Stimulated activated naive CD8-positive, alpha-beta T cell treated with anti-CD3 and anti-CD28 coated beads, Interleukin-15, amount 100 ng/mL, for 72 hours (primary cell): ENCODE data around the gene KMO.

Source experiments
- ATAC-seq: fragments of 150-1000 bp; cut with Tn5 transposase; 2 replicates; pipeline ENCODE4 v1.10.0; 2021; ENCODE audit warnings: mild to moderate bottlenecking, moderate library complexity
- DNase-seq, 2 donors: peaks; one replicate each; pipeline ENCODE4 v3.0.0; 2021 to 2022
- H3K27ac Mint-ChIP-seq, 2 donors: one replicate each; pipeline ENCODE4 v1.8.0; 2022; ENCODE audit warnings: mild to moderate bottlenecking in 2 of 2, mixed read lengths in 2 of 2, moderate library complexity in 2 of 2
- H3K27me3 Mint-ChIP-seq: one replicate; pipeline ENCODE4 v1.8.0; 2022; ENCODE audit warnings: mixed read lengths
- H3K4me1 Mint-ChIP-seq: one replicate; pipeline ENCODE4 v1.8.0; 2022; ENCODE audit warnings: mild to moderate bottlenecking, mixed read lengths
- H3K4me3 Mint-ChIP-seq, 2 donors: one replicate each; pipeline ENCODE4 v1.8.0; 2022; ENCODE audit warnings: mild to moderate bottlenecking in 2 of 2, mixed read lengths in 2 of 2, moderate library complexity in 1 of 2
- H3K9me3 Mint-ChIP-seq, 2 donors: one replicate each; pipeline ENCODE4 v1.8.0; 2022; ENCODE audit warnings: mixed read lengths in 2 of 2

The KMO gene

GRCh38 chr1:241532162-241532531 lies at the start of gene KMO:
TSS of gene KMO (plus strand) at chr1:241532378. CDS start at chr1:241532445, 67 bp downstream.
- H3K27me3 Mint-ChIP-seq = peaks cover 14% of the 10 kb centered on the region
- H3K27ac Mint-ChIP-seq = peak within 1 kb of the TSS in 1 of 2 donors; percentile 97
- no peak for DNase-seq
- H3K4me3 Mint-ChIP-seq = peak within 1 kb of the TSS; percentile 87 to 94
- peaks cover 20% of the 10 kb centered on the region for H3K4me1 Mint-ChIP-seq
- no peaks in the 10 kb centered on the region for H3K9me3 Mint-ChIP-seq
- peak; percentile 51 for ATAC-seq

- H3K9me3 Mint-ChIP-seq = no peaks in the 10 kb centered on the region
- H3K27me3 Mint-ChIP-seq = no peaks in the 10 kb centered on the region
- no peak for DNase-seq
- H3K4me1 Mint-ChIP-seq = no peaks in the 10 kb centered on the region
- H3K4me3 Mint-ChIP-seq = no peak overlapping the region
- ATAC-seq = no peak
- H3K27ac Mint-ChIP-seq = no peak overlapping the region
Observed at GRCh38 chr1:241482761-241483250, 49.4 kb upstream of the KMO start.

- no peaks in the 10 kb centered on the region for H3K27me3 Mint-ChIP-seq
- no peak overlapping the region for H3K4me3 Mint-ChIP-seq
- ATAC-seq (peak; percentile 42), DNase-seq (no peak)
- H3K27ac Mint-ChIP-seq = no peak overlapping the region
- no peaks in the 10 kb centered on the region for H3K4me1 Mint-ChIP-seq
- no peaks in the 10 kb centered on the region for H3K9me3 Mint-ChIP-seq
Observed at GRCh38 chr1:241485145-241485544, 47.0 kb upstream of the KMO start.

GRCh38 chr1:241485554-241485992 lies 46.6 kb upstream of the KMO start:
- DNase-seq (no peak), ATAC-seq (peak; percentile 49)
- Mint-ChIP-seq H3K9me3 (no peaks in the 10 kb centered on the region), H3K27me3 (no peaks in the 10 kb centered on the region), H3K4me1 (no peaks in the 10 kb centered on the region), H3K27ac (no peak overlapping the region), H3K4me3 (no peak overlapping the region)

GRCh38 chr1:241488739-241489138 lies 43.4 kb upstream of the KMO start:
- Mint-ChIP-seq H3K4me3 (no peak overlapping the region), H3K9me3 (no peaks in the 10 kb centered on the region), H3K27ac (no peak overlapping the region), H3K27me3 (no peaks in the 10 kb centered on the region), H3K4me1 (no peaks in the 10 kb centered on the region)
- ATAC-seq (no peak), DNase-seq (no peak)

- ATAC-seq (no peak), DNase-seq (no peak)
- no peaks in the 10 kb centered on the region for H3K27me3 Mint-ChIP-seq
- no peaks in the 10 kb centered on the region for H3K4me1 Mint-ChIP-seq
- no peaks in the 10 kb centered on the region for H3K9me3 Mint-ChIP-seq
- H3K4me3 Mint-ChIP-seq = no peak overlapping the region
- H3K27ac Mint-ChIP-seq = no peak overlapping the region
Observed at GRCh38 chr1:241495741-241496140, 36.4 kb upstream of the KMO start.

GRCh38 chr1:241499910-241500309 lies 32.3 kb upstream of the KMO start:
- no peaks in the 10 kb centered on the region for H3K9me3 Mint-ChIP-seq
- no peak overlapping the region for H3K4me3 Mint-ChIP-seq
- ATAC-seq (no peak), DNase-seq (no peak)
- no peak overlapping the region for H3K27ac Mint-ChIP-seq
- H3K27me3 Mint-ChIP-seq = no peaks in the 10 kb centered on the region
- peaks cover 7% of the 10 kb centered on the region for H3K4me1 Mint-ChIP-seq

- DNase-seq (no peak), ATAC-seq (no peak)
- H3K27me3 Mint-ChIP-seq = no peaks in the 10 kb centered on the region
- H3K9me3 Mint-ChIP-seq = no peaks in the 10 kb centered on the region
- H3K27ac Mint-ChIP-seq = no peak overlapping the region
- H3K4me3 Mint-ChIP-seq = no peak overlapping the region
- H3K4me1 Mint-ChIP-seq = peaks cover 7% of the 10 kb centered on the region
Observed at GRCh38 chr1:241503444-241503843, 28.7 kb upstream of the KMO start.

GRCh38 chr1:241507189-241507863 lies 24.9 kb upstream of the KMO start:
- no peak for ATAC-seq
- no peak for DNase-seq
- H3K27ac Mint-ChIP-seq = no peak overlapping the region

GRCh38 chr1:241513378-241513777 lies 18.8 kb upstream of the KMO start:
- Mint-ChIP-seq H3K4me3 (no peak overlapping the region), H3K27me3 (no peaks in the 10 kb centered on the region), H3K27ac (no peak overlapping the region), H3K4me1 (peaks cover 16% of the 10 kb centered on the region), H3K9me3 (no peaks in the 10 kb centered on the region)
- DNase-seq (no peak), ATAC-seq (no peak)

More at GRCh38 chr1:241507189-241507863, 24.9 kb upstream of the KMO start:
- H3K9me3 Mint-ChIP-seq = no peaks in the 10 kb centered on the region
- no peaks in the 10 kb centered on the region for H3K27me3 Mint-ChIP-seq
- H3K4me3 Mint-ChIP-seq = no peak overlapping the region
- H3K4me1 Mint-ChIP-seq = peaks cover 7% of the 10 kb centered on the region

GRCh38 chr1:241518476-241519307 lies 13.5 kb upstream of the KMO start:
- peak overlapping the region; percentile 45 to 87 for H3K27ac Mint-ChIP-seq
- H3K4me3 Mint-ChIP-seq = peak overlapping the region; percentile 78 to 87
- no peaks in the 10 kb centered on the region for H3K9me3 Mint-ChIP-seq
- H3K27me3 Mint-ChIP-seq = peaks cover 22% of the 10 kb centered on the region
- no peak for ATAC-seq
- peak in 1 of 2 donors; percentile 29 for DNase-seq
- peaks cover 16% of the 10 kb centered on the region for H3K4me1 Mint-ChIP-seq

GRCh38 chr1:241519308-241520079 lies 12.7 kb upstream of the KMO start, which contains the start of gene FH:
TSS of gene FH (minus strand) at chr1:241519755. CDS start at chr1:241519722, 33 bp downstream.
- H3K27ac Mint-ChIP-seq = peak within 1 kb of the TSS; percentile 45 to 87
- peaks cover 12% of the 10 kb centered on the region for H3K4me1 Mint-ChIP-seq
- H3K4me3 Mint-ChIP-seq = peak within 1 kb of the TSS; percentile 78 to 87
- H3K27me3 Mint-ChIP-seq = peaks cover 24% of the 10 kb centered on the region
- no peaks in the 10 kb centered on the region for H3K9me3 Mint-ChIP-seq
- DNase-seq = peak; percentile 88 to 94
- ATAC-seq = peak; percentile 98

- Mint-ChIP-seq H3K27ac (no peak overlapping the region), H3K27me3 (peaks cover 24% of the 10 kb centered on the region), H3K4me1 (peaks cover 10% of the 10 kb centered on the region), H3K9me3 (no peaks in the 10 kb centered on the region), H3K4me3 (no peak overlapping the region)
- ATAC-seq = no peak
- DNase-seq = no peak
Observed at GRCh38 chr1:241520080-241520465, 12.1 kb upstream of the KMO start.

GRCh38 chr1:241521718-241522117 lies 10.5 kb upstream of the KMO start:
- Mint-ChIP-seq H3K4me3 (no peak overlapping the region), H3K9me3 (no peaks in the 10 kb centered on the region), H3K27ac (no peak overlapping the region), H3K4me1 (peaks cover 5% of the 10 kb centered on the region), H3K27me3 (peaks cover 31% of the 10 kb centered on the region)
- DNase-seq = no peak
- ATAC-seq = no peak

- ATAC-seq (no peak), DNase-seq (no peak)
- Mint-ChIP-seq H3K4me3 (no peak overlapping the region), H3K27me3 (peaks cover 31% of the 10 kb centered on the region), H3K9me3 (no peaks in the 10 kb centered on the region), H3K27ac (no peak overlapping the region), H3K4me1 (no peaks in the 10 kb centered on the region)
Observed at GRCh38 chr1:241525026-241525425, 7.2 kb upstream of the KMO start.
